HG03108 (cell line): ENCODE measurements around the gene ERGIC1.
"Not testable (repeated sequence)": the region's sequence is repeated elsewhere in the genome, so short reads cannot be mapped to it uniquely, and the experiment has no call there.

Source experiments
- ATAC-seq: cut with Tn5 transposase; IDR thresholded peaks from one replicate; pipeline ENCODE4 v1.9.1; 2021; ENCODE audit warnings: moderate library complexity; ENCODE audit not compliant: unreplicated experiment

Gene ERGIC1, protein sequence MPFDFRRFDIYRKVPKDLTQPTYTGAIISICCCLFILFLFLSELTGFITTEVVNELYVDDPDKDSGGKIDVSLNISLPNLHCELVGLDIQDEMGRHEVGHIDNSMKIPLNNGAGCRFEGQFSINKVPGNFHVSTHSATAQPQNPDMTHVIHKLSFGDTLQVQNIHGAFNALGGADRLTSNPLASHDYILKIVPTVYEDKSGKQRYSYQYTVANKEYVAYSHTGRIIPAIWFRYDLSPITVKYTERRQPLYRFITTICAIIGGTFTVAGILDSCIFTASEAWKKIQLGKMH

DNA sequence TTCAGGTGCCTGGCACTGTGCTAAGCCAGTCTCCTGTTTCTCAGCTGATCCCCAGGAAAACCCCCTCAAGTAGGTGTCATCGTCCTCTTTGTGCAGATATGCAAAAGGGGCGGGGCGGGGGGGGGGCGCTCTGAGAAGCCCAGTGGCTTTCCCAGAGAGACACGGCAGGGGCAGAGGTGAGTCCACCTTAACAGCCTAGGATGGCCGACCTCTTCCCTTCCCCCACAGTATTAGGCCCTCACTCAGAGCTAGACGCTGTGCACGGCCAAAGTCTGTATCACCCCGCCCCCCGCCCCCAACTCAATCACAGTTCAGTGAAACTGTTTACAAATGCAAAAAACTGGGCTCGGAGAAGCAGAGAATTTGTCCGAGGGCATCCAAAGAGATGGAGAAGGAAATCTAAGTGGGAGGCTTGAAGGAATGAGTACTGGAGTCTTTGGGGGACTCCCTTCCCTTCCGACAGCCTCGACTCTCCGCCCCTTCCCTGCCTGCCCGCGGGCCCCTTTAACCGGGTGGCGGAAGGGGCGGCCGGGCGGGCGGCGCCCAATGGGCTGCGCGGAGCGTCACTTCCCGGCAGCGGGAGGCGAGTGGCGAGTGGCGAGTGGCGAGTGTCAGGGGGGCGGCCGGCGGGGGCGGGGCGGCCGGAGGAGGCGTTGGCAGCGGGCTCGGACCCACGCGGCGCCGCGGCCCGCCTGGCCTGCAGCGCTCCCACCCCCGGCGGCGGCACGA is at the start of gene ERGIC1:
Gene ERGIC1, plus strand, starts transcription at position 566 of the 729 bp plus-strand sequence. Its CDS starts 163 bp downstream, at position 729.
- ATAC-seq = peak; percentile 61

DNA sequence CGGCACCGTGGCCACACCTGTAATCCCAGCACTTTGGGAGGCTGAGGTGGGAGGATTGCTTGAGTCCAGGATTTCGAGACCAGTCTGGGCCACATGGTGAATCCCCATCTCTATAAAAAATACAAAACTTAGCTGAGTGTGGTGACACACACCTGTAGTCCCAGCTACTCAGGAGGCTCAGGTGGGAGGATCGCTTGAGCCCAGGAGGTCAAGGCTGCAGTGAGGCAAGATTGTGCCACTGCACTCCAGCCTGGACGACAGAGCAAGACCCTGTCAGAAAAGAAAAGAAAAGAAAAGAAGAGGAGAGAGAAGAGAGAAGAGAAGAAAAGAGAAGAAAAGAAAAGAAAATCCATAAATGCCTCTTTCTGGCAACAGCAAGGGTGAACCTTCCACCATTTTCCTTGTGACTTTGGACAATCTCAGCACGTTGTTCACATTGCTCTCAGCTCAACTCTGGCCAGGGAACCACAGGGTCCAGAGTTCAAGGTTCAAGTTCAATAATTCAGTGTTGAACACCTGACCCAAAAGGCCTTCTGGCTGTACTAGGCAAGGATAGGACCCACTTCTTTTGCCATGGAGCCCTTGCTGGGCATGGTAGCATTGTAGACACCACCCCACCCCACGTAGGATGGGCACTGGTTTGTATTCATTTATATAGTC is 48.5 kb upstream of the ERGIC1 start:
- ATAC-seq = no peak

DNA sequence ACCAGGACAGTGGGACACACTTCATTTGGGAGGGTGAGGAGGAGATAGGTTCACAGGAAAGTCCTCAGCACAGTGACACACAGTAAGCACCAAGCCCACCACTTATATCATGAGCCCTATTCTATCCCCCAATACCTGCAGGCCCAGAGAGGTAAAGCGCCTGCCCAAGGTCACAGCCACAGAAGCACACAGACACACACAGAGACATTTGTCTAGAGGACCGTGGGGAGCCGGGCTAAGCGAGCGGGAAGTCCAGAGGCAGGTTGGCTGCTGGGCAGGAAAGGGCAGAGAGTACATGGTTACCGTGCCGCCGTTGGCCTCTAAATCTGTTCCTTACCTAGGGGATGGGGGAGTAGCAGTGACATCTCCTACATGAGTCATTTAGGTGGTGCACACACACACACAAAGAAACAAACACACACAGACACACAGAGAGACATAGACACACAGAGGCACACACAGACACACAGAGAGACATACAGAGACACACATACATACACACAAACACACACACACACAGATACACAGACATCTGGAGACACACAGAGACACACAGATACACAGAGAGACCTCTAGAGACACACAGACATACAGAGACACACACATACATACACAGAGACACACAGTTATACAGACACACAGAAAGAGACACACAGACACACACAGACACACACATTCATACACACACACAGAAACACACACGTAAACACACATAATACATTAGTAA is 47.2 kb upstream of the ERGIC1 start:
- ATAC-seq = no peak

DNA sequence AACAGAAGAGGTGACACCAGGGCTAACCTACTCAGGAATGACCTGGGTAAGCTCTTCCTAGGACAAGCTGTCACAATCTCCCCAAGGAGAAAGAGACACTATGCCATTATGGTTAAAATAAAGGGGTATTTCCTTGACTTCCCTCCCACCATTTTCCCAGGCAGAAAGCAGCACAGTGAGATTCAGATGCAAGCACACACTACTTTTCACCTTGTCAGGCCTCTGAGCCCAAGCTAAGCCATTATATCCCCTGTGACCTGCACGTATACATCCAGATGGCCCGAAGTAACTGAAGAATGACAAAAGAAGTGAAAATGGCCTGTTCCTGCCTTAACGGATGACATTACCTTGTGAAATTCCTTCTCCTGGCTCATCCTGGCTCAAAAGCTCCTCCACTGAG is 46.5 kb upstream of the ERGIC1 start:
- ATAC-seq = not testable (repeated sequence)

DNA sequence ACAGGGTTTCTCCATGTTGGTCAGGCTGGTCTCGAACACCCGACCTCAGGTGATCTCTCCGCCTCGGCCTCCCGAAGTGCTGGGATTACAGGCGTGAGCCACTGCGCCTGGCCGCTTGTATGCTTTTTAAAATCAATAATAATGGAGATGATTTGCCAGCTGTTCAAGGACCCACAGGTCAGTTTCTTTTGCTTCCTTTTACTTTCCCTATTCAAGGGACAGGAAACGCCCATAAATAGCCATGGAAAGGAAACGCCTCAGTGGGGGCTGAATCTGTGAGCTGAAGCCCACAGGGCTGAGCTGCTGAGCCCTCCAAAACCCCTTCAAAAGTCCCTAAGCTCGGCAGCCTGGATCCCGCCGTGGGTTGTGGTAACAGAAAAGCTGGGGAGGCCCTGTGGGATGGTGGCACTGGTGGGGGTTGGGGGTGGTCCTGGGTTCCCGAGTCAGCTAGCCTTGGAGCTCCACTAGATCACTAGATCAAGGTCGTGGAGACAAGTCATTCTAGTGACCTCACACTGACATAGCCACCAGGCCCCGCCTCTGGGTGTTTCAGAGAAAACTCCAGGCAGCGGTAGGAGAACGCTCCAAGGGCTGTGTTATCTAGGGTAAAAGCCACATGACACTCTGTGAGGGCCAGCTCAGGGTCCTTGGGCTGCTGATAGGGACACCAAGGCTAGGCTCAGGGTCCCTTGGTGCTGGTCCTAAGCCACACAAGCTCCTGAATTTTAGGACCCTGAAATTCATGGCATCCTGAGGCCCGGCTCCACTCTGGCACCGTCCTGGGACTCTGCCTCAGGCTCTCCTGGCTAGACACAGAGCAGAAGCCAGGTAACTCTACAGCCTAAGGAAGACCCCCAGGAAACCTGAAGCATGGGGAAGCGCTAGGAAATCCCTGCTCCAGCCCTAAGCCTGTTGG is 45.0 kb upstream of the ERGIC1 start:
- ATAC-seq = no peak

DNA sequence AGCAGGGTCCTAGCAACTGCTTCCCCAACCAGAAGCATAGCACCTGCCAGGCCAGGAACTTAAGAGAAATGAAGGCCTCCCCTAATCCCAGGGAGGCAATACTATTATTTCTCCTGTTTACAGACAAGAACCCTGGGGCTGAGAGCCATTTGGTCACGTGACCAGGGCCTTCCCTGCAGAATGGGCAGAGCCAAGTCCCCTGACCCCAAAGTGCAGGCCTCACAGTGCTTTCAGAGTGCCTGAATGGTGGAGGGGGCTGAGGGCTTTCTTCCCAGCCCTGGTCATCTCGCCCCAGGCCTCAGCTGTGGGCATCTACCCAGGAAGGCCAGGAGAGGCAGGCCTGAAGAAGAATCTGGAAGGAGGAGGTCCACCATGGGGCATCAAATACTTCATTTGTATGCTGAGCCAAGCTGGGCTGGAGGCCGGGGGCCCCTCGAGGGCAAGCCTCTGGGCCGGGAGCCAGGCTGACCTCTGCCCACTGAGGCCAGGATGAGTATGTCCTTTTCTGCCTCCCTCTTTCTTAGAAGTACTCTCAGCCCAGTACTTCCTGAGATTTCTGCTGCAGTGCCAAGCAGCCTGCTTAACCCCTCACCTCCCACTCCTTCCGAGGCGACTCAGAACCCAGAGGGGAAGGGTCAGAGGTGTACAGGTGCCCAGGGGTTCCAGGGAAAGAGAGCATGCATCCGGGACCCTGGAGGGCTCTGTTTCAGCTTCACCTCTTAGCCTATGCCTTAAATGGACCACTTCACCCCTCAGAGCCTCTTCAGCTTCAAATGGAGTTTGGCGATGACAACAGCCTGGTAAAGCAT is 44.2 kb upstream of the ERGIC1 start:
- no peak for ATAC-seq

DNA sequence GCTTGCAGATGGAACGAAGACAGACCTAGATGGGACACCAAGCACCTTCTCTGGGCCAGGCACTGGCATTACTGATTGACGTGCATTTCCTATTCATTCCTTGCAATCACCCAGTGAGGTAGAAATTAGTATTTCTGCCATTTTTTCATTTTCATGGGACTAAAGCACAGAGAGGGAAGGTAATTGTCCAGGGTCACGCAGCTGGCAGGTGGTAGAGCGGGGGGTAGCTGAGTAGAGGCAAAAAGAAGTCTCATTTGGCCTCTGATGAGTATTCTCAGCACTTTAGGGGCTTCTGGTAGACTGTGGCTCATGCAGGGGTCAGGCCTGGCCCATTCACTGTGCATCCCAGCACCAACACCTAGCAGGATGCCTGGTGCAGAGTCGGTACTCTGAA is 43.6 kb upstream of the ERGIC1 start:
- no peak for ATAC-seq

DNA sequence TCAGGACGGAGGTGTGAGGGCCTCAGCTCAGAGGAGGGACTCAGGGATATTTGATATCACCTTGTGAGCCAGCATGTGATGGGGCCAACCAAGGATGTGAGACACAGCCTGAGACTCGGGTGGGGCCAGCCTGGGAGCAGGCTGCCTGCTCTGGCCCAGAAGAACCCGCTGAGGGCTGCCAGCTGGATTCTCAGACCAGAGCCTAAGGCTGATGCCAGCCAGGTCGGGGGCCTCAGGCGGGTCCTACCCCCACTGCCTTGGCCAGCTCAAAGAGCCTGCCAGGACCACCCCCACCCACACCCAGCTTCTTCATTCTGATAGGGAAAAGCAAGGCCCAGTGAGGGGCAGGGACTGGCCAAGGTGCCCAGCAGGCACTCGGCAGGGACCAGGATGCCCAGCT is 42.8 kb upstream of the ERGIC1 start:
- no peak for ATAC-seq

DNA sequence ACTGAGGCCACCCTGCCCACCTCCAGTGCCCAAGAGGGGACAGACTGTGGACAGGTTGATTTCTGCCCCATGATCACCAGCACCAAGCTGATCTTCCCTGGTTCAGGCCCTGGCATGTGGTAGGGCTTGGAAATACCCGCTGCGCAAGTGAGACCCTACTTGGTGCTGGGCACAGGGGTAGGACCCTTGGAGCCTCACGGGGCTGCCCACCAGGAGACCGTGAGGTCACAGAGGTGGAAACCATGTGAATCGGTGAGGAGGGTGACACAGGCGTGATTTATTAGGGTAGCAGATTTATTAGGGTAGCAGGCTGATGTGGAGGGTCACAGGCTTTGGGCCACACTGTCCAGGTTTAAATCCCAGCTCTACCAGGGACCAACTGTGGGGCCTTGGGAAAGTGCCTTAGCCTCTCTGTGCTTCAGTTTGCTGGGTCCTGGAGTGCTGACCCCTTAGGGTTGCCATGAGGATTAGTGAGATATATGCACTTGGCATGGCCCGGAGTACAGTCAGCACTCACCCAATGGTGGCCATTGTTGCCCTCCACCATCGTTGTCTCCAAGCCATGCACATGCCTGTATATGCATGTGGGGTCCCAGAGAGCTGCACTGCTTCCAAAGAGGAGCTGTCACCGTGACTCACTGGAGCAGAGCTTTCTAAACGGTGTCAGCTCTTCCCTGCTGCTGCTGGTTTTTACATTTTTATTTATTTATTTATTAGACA is 42.2 kb upstream of the ERGIC1 start:
- no peak for ATAC-seq

DNA sequence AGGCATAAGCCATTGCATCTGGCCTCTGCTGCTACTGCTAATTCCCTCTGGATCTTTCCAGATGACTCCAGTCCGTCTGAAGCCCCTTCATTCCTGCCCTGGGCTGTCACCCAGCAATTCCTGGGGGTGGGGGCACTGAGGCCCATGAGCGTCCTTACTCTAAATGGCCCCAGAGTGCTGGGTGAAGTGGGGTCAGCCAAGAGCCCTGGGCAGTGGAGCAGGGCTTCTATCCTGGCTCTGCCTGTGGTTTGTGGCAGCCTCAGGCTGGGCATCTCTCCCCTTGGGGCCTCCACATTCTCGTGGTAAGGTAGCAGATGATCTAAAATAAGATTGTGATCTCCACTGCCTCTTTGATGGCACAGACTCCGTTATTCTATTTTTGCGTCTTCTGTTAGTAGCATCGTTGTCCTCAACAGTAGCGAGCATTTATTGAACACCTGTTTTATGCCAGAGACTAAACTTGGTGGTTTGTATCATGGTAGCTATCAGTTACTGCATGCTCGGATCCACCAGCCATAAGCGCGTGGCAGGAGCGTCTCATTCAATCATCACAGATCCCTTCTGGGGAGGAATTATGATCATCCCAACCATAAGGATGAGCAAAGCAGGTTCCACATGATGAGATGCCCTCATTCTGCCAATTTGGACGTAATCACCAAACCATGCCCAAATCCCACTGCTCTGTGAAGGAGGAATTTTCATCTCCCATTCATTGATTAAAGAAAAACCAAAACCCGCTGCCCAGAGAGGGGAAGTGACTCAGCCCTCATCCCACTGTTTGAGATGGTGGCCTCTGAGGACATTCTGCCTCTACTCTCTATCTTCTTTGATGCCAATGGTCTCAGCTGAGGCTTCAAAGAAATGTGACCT is 41.1 kb upstream of the ERGIC1 start:
- no peak for ATAC-seq

DNA sequence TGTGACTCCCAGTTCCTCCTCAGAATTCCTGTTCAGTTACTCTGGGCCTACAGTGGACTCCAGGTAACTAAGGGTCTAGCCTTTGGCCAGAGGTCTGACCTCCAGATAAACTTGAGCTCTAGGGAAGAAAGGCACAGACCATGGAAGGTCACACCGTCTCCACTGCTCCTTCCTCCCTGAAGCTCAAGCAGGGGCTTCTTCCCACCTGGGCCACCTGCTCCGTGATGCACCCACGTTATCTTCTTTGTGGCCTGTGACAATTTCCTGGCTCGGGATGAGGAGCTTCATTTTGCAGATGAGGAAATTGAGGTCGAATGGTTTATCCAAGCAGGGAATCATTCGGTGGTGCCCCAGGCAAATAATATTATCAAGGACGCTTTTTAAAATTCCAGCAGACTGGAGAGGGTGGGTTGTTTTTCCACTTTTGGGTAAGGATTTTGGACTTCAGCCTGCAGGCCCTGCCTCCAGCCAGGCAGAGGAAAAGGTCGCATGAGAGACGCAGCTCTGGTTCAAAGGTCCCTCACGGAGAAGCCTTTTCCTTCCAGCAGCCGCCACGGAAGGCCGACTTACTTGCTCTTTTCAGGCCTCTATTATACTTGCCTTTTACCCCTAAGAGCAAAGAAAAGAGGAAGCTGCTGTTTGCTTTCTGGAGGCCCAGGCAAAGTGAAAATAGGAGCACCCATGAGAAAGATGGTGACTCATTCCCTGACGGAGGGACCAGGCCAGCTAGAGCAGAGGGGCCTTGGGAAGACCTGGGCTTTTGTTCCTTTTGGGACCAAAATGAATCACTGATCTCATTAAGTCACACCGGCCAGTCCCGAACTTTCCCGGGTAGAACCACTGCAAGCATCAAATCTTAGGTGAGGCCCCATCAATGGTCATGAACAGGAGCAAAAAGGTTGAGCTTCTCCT is 40.2 kb upstream of the ERGIC1 start:
- ATAC-seq = no peak

DNA sequence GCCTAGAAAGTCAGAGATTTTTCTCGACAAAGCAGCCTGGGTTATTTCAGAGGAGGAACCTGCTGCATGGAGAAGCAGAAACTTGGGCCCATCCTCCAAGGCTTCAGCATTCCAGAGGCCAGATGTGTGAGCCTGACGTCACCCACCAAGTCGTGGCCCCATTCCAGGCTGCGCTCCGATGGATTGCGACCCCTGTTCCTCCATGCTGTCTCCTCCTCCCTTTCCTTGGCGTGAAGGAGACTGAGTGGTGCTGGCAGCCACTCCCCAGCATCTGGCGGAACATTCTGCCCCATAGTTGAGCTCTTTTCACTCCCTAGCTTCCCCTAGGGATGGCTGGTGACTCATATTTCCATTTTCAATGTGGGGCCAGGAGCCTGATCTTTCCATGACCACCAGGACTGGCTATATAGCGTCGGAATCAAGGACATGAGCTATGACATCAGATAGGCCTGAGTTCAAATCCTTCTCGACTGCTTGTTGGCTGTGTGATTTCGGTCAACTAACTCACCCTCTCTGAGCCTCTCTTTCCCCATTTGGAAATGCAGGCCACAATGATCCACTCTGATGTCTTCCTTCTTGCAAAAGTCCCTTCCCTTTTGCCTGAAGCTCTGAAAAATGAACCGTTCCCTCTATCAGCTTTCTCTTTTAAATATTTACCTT is 38.6 kb upstream of the ERGIC1 start:
- ATAC-seq = no peak

DNA sequence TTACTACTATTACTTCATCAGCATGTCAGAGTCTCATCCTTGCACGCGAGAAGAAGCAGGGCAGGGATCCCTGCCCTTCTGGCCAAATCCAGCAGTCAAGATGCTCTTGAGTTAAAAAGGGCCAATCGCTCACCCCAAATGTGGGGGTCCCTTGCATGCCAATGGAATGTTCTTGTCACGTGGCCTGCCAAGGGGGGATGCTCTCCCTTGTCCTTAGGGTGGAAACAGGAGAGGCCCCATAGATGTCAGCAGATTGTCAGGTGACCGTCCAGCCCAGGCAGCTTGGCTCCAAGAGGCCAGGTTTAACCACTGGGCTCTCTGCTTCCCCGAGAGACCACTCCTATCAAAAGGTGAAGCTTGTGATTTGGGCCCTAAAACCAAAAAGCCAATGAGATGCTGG is 37.7 kb upstream of the ERGIC1 start:
- no peak for ATAC-seq

DNA sequence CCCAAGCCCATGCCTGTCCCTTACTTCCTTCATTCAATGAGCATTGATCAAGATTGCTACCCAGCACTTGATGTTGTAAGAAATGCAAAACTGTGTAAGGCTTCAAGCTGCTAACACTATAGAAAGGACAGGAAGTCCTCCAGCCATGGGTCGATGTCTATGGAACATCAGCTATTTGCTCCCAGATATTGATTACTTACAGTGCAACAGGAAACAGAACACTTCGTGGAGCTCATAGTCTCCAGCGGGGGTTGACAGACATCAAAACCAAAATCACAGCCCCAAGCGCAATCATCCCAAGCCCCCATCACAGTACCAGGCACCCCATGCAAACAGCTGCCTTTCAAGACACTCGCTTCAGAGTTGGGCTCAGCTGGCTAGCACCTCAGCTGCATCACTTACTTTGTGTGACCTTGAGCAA is 36.3 kb upstream of the ERGIC1 start:
- ATAC-seq = no peak

DNA sequence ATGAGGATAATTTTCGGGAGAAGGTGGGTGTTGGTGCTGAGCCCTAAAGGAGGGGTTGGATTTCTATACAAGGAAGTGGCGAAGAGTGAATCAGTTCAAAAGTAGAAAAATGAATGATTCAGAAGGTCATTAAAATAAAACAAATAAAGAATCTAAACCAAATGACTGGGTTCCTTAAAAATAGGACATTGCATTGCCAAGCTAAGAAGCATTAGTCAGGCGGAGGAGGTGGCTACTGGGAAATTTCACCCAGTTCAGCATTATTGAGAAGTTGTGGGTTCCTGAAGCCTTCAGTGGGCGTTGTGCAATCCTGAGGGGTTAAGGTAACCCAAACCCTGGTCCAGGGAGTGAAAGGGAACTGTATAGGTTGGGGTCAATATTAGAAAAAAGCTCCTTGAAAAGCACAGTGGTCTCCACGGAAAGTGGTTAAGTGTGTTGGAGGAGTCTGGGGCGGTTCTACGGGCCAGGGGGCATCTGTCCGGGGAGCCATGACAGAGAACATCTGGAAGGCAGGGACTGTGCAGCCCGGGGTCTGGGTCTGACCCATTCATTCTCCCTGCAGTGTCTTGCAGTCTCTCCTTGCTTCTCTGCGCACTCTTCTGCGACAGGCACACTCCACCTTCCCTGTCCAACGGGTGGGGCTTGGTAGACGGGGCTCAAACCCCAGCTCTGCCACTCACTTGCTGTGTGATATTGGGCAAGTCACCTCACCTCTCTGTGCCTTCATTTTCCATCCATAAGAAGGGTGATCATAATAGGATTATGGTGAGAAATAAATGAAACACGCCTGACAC is 35.4 kb upstream of the ERGIC1 start:
- no peak for ATAC-seq

DNA sequence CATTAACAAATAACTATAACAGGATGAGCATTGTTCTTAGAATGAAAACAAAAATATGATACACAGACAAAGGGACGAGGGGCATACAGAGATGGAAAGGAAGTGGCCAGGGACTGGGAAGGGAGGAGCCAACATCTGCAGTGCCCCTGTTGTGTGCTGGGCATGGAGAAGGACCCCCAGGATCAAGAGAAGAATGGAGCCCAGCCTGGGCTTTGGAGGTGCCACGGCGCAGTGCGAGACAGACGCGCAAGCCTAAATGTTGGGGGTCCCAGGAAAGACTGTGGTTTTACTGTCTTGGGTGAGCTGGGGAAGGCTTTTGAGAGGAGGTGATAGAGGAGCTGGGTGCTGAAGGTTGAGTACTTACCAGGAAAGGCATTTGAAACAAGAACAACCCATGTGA is 34.6 kb upstream of the ERGIC1 start:
- ATAC-seq = no peak
